NCI-H1105 treated with DMSO at 0.1 percent for 48 hours (cell line): ENCODE data around the gene PROM2.

Experiments
- DNase-seq: peaks from one replicate; lab custom pipeline; 2025; lab: John Stamatoyannopoulos, UW

PROM2 gene

DNA sequence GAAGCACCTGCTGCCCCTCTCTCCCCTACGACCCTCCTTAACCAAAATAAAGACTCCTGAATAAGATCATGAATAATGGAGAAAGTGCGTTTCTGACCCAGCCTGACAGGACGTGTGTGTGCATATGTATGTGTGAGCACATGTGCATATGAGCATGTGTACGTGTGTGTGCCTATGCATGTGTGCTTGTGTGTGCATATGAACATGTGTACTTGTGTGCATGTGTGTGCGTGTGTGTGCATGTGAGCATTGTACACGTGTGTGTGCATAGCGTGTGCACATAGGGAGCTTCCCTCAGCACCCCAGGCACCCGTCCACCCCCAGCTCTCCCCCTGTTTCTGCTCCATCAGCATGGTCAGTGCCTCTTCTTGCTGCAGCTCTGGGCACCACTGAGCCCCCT lies 33.6 kb downstream of the PROM2 start:
- DNase-seq, result no peak

DNA sequence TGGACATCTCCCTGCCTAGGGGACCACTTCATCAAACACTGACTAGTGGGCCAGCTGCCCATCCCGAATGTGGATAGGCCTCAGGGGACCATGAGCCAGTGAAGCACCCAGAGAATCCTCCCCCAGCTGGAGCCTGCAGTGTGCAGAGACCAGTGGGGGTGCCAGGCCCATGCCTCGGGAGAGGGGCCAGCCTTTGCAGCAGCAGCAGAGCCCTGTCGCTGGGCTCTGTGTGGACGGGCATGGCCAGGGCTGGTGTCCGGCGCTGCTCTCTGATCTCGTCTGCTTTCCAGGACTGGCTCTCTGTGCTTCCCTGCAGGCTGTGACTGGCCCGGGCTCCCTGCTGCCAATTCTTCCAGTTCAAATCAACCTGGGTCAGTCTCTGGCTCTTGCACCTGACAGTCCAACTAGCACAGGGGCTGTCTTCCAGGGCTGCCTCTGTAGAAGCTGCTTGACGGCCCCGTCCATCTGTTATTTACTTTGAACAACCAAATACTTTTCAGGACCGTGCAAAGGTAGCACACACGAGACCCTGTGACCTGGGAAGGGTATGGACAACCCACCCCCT lies 34.3 kb downstream of the PROM2 start:
- no peak for DNase-seq

DNA sequence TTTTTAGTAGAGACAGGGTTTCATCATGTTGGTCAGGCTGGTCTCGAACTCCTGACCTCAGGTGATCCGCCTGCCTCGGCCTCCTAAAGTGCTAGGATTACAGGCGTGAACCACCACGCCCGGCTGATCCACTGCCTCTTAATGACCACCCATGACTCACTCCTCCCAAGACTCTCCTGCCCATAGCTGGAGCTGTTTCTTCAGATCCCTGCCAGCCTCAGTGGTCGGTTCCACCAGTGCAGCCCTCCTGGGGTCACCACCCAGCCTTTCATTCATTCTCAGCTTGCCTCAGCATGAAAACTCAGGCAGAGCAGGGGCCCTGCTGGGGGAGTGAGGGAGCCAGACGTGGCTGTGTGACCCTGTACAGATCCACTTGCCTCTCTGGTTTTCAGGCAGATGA lies 35.4 kb downstream of the PROM2 start:
- no peak for DNase-seq

DNA sequence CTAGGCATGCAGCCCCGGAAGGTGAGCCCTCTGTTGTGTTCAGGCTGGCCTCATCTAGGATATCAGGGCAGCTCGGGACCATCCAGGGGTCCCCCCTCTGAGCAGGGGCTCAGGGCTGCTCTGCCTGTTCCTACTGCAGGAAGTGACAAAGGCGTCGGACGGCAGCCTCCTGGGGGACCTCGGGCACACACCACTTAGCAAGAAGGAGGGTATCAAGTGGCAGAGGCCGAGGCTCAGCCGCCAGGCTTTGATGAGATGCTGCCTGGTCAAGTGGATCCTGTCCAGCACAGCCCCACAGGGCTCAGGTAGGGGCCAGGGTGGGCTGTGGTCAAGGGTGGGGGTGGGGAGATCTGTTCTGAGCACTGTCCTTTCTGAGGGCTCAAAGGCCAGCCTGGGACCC lies 36.0 kb downstream of the PROM2 start:
- DNase-seq, result no peak

DNA sequence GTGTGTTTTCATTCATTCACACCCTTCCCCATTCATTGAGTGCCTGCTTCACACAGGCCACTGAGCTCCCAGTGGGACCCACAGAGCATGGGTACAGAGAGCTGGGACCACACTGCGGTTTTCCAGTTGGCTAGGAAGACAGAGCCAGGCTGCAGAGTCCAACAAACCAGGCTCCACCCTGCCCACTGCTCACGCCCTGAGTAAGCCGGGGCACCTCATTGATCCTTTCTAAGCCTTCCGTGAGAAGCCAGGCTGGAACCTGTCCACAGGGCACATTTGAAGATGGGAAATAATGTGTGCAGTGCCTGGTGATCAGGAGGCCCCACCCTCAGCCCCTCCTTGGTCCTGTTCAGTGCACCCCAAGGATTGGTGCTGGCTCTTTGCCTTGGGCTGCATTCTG lies 36.4 kb downstream of the PROM2 start:
- DNase-seq, result no peak

DNA sequence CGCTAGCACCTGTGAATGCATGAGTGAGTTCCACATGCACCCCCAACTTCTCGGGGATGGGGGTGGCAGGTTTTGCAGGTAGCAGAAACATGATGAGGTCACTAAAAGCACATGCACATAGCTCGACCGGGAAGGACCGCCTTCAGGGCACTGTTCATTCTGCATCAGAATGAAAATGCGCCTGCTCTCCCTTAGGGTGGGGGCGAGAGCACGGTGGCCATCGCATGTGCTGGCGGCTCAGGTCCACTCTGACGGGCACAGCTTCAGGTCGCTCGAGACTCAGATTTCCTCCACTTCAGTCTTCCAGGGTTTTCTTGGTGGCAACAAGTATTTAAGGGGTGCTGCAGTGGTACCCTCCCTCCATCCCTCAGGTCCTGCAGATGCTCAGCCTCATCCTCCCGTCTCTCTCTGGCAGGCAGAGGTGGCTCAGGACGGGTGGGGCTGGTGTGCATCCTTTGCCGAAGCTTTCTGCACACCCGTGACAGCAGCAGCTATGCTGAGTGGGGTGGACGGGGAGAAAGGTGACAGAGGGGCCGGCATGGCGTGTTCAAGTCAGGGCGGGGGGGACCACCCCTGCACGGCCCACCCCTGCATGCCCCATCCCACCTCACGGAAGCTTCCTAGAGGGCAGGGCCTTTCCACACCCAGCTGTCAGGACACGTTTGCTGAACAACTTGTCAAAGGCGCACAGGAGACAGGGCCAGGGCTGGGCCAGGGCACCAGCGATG lies 37.7 kb downstream of the PROM2 start:
- DNase-seq, result no peak

DNA sequence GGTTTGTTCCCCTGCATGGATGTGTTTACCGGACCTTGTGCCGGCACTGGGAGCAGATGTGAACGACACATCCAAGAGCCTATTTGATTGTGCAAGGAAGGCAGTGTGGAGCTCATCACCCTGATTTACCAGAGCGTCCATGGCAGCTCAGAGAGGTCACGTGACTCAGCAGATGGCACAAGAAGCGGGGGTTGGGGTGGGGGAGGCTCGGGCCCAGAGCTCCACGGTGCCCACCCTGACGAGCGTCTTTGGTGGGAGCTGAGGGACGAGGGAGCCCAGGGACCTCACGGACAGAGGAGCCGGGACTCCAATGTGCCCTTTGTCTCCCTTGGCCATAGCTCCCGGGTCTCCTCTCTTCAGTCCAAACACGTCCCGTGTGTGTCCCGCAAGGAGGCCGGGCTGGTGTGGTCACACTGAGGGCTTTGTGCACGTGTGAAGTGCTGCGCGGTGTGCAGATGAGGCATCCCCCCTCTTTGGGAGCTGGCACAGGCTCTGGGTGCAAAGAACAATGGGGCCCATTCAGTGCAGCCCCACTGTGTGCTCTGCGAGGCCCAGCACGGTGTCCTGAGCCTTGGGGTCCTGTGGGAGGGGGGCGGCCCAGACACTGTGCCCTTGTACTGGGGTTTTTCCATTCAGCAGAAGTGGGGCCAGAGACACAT lies 38.4 kb downstream of the PROM2 start:
- DNase-seq, result no peak

DNA sequence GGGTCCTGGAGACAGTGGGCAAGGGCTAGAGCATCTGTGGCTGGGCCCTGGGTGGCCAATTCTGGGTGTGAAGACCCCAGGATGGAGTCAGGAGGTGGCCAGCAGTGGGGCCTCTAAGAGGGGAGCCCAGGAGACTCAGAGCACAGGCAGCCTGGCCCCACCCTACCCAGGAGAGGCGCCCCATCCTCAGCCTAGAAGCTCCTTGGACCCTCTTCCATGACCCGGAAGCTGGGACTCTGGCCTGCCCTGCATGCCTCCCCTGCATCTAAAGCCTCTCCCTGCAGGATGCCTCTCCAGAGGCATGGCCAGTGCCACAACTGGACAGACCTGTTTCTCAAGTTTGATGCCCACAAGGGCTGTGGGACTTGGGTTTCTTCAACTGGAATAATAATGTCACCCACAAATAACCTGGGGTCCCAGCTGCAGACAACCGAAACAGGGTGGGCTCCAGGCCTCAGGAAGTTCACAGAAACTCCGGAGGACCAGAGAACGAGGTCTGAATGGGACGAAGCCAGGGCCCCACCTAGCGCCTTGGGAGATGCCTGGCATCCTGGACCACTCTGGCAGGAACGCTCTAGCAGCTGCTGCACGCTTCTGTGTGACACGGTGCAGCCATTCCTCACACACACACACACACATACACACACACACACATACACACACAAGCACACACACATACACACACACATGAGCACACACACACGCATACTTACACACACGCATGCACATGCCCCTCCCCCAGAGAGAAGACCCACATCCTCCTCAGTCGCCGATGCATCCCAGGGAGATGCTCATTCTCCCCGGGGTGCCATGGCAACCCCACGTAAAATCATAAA lies 39.3 kb downstream of the PROM2 start:
- no peak for DNase-seq

DNA sequence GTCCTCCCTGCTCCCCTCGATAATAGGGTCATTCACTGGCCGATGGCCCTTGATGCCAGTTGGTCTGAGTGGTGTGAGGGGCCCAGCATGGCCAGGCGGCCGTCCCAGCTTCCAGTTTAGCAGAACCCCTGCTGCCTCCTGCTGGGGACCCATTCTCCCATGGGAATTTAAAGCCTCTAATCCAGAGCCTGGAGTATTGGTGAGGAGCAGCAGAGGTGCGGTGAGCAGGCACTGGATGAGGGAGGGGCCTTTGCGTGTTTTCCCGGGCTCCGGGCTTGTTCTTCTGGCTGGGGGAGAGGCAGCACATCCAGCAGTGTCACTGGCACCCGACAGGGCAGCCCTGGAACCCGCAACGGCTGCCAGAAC lies 40.3 kb downstream of the PROM2 start:
- DNase-seq, result no peak

DNA sequence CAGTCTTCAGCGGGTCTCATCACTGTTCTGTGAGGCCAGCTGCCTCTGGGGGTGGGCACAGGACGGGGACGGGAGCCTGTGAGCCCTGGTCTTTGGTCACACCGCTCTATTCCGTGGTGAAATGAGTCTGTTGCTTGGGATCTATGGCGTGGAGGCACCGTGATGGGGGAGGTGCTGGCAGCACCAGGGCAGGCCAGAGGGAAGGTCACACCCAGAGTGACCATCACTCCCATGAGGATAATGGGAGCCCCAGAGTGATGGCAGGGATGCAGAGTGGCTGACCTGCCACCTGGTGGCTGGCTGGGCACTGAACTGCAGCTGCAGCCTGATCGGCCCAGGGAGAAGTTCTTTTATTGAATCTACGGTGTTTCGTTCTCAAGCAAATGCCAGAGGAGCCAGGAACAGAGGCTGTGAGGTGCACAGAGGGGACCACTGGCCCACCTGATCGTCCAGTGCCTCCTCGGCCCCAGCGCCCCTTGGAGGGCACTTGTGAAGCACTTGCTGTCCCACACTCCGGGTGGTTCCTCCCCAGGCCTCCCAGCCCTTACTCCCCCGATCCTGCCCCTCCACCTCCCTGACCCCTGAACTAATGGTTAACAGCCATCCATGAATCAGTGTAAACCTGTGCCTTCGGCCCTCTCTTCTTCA lies 40.8 kb downstream of the PROM2 start:
- DNase-seq, result no peak

DNA sequence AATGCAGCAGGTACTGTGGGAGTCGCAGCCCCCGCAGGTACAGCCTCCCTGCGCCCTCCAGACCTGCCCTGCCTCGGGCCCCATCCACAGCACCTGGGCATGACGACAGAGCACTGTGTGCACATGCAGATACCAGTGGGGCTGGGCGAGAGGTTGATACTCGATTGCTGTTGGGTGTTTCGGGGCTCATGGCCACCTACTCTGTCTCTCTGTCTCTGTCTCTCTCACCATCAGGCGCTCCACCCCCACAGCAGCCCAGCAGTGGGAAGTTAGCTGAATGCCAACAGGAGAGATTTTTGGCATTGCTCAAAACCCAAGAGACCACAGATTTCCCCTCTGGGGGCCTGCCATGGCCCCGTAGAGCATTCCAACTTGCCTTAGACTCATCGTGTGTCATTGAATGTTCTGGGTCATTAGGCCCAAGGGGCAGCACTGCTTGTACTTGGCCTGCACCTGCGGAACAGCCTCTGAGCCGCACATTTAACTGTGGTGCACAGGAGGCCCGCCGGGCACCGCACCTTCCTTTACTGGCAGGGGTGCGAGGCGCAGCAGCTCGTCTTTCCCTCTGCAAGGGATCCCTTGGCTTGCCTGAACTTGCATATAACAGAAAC lies 41.7 kb downstream of the PROM2 start:
- no peak for DNase-seq

DNA sequence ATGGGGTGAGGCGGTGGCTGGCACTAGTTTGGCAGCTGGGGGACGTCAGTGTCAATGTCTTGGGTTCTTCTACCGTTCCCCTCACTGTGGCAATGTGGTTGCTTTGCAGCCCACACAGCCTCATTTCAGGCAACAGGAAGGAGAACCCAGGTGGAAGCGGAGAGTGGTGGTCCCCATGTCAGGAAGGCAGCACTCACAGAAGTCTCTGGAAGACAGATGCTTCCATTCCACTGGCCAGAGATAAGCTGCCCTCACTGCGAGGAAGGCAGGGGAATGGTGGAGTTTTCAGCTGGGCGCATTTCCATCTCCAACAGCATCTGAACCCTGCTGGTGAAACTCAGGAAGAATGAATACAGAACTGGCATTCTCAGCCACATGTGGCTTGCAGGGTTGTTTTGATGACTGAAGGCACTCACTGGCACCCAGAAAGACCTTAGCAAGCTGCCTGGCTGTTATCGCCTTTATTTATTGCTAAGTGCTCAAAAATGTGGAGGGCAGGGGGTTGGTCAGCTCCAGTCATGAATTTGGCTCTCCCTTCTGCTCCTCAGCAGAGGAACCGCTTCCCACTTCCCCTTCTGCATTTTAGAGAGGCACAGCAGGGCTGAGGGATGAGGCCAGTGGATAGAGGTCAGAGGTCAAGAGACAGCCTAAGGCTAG lies 42.3 kb downstream of the PROM2 start:
- no peak for DNase-seq

DNA sequence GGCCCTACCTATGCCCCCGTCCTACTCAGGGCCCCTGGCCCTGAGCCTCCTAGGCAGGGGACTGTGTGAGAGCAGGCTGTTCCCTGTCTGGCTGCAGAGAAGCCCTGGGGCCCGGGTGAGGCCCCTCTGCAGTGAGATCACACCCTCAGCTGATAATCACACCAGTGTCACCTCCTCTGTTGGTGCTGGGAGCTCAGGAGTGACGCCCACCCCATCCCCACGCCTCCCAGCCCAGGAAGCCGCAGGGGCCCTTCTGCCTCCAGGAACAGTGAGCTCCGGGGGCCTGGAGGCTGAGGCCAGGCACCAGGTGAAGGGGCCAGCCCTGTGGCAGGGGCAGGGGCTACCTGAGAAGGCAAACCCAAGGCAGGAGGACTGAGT lies 42.9 kb downstream of the PROM2 start:
- no peak for DNase-seq

DNA sequence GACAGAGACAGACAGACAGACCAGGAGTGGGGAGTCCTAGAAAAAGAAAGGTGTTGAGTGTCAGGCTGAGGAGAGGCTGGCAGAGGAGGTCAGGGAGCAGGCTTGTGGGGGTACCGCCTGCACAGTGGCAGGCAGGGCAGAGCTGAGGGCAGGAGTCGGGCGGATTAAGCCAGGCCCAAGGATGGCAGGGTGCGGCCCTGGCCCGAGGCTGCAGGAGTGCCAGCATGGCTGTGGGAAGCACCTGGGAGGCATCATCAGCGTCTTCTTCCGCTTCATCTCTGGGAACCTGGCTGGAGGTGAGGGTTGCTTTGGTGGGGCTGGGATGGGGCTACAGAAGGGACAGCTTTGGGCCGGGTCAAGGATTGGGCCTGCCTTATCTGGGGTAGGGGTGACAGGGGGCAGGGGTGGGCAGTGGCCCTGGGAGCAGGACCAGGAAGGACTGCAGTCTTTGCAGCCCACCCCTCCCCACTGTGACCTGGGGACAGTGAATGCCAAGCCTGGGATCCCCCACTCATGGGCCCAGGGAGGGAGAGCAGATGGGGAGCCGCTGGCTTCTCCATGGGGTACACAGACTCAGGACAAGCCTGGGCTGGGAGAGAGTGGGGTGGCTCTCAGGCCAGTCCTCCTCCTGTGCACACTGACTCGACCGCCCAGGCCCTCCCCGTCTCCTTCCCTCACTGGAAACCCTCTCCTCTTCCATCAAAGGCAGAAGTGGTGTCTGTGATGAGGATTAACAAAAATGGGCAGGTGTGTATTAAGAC lies 43.6 kb downstream of the PROM2 start:
- DNase-seq, result no peak

DNA sequence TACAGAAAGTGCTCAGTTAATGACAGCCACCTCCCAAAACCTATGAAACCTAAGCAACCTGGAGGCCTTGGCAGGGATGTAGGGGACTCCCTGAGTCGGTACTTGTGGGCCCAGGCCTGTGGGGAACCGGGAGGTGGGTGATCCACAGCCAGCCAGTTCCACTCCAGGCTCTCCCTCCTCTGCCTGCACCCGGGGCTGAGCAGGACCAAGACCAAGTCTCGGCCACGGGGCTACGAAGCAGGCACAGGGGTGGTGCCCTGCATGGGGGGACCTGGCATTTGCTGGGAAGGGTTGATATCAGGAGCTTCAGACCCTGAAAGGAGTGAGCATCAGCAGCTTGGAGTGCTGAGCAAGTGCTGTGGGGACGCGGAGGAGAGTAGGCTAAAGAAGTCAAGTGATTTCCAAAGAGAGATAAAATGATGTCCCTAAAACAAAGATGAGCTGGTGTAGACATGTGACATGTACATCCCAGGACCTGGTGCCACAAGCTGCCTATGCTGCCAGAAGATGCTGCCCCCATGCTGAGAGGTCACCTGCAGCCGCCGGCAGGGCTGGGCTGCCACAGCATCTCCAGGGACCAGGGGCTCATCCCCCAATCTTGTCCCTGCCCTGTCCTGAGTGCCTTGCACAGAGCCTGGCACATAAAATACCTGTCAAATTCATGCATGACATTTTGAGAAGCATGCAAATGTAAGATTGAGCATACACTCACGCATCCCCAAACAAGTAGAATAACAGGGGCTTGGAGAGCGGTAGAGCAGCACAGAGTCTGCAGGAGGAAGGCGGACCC lies 44.4 kb downstream of the PROM2 start:
- DNase-seq, result no peak

DNA sequence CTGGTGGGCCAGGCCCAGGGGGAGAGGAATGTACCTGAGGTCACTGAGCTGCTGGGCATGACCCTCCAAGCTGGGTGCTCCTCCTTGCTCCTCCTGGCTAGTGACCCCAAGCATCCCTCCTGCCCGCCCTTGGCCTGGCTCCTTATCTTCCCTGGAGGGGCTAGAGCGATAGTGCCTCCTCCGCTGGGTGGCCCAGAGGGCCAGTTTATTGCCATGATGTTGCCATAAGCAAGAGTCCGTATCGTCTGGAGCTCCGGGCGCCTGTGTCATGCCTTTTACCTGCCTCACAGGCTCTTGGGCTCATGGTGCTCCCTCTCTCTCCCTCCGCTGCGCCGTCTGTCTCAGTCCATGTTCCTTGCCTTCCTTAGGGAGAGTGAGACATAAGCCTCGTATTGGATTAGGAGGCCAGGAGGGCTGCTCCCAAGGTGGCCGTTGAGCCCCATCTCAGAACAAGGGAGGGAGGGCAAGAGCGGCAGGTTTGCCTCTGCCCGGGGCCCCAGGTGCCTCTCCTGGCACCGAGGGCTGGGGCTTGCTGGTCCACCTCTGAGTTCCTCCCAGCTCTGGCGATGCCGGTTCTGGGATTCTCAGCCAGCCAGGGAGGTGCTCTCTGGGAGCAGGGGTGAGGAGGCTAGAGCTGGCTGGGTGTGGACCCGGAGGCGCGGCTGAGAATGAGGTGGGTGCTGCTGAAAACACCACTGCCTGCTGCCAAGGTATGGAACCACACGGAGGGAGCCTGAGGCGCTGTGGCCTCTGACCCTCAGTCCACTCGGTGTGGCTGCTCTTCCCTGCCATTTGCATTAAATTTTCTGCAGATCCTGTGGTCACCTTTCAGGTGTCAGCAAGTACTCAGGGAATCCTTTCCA lies 45.5 kb downstream of the PROM2 start:
- DNase-seq, result no peak

DNA sequence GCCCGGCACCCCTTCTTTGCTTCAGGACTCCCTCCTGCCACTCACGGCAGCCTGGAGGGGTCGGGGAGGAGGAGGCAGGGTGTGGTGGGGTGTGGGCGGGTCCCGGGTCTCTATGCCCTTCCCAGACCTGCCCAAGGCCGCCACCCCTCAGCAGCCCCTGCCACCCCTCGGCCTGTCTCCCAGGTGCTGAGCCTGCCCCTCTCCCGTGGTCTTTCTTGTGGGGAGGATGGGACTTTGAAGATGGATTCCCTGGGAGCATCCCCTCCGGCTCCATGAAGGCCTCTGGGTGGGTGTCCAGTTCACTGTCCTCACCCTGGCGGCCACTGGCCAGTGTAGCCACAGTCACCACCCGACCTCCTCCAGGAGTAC lies 46.1 kb downstream of the PROM2 start:
- DNase-seq, result no peak

DNA sequence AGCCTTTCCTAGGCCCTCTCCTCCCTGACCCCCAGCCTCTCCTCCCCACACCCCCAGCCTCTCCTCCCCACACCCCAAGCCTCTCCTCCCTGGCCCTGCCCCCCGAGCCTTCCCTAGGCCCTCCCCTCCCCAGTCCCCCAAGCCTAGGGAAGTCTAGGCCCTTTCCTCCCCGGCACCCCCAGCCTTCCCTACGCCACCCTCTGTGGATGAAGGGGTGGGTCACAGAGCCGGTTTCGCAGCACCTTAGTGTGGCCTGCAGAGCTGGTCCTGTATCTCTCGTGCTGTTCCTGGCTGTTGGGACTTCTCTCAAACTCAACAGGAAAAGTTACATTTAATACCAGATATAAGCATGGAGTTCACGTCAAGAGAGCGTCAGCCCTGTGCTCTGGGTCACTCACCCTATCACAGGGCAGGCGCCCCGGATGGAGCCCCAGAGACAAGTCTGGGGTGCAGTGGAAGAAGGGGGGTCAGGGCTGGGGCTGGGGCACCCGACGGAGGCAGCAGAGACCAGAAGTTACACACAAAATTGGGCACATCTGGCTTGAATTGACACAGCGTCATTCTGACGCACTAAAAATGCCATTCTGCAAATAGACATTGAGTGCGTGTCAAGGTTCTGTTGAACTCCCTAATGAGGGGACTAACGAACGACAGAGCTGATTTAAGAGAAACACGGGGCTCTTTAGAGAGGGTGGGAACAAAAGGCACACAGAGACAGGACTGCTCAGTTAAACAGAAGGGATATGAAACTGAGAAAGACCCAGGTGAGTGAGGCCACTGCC lies 46.9 kb downstream of the PROM2 start:
- no peak for DNase-seq
